Activated CD4-positive, alpha-beta memory T cell treated with anti-CD3 and anti-CD28 coated beads for 36 hours (primary cell): ENCODE data around the gene FBP2. TPM values are rescaled to one million over a fixed set of nuclear protein-coding genes. Genes with fewer than 3 reads are reported as not detected.
"Not testable (repeated sequence)": the region's sequence is repeated elsewhere in the genome, so short reads cannot be mapped to it uniquely, and the experiment has no call there.

Experiments used
- CTCF ChIA-PET: fragments of 350-600 bp; sonication (Branson Sonifier 250); formaldehyde crosslinking; loops from one replicate; lab custom pipeline; 2021; ENCODE audit warnings: antibody characterized with exemption, inconsistent platforms; lab: Charles Lee
- POLR2A ChIA-PET: fragments of 350-600 bp; sonication (Branson Sonifier 250); formaldehyde crosslinking; loops from one replicate; lab custom pipeline; 2021; ENCODE audit warnings: antibody characterized with exemption; lab: Charles Lee
- DNase-seq: peaks from one replicate; pipeline ENCODE4 v3.0.0-alpha.2; 2020
- H3K27ac Mint-ChIP-seq: one replicate; pipeline ENCODE4 v1.8.0; 2021; ENCODE audit warnings: mixed read lengths
- H3K27me3 Mint-ChIP-seq: one replicate; pipeline ENCODE4 v1.8.0; 2021; ENCODE audit warnings: mixed read lengths
- H3K36me3 Mint-ChIP-seq: one replicate; pipeline ENCODE4 v1.8.0; 2021; ENCODE audit warnings: mixed read lengths
- H3K4me1 Mint-ChIP-seq: one replicate; pipeline ENCODE4 v1.8.0; 2021; ENCODE audit warnings: low read depth, mixed read lengths
- H3K4me3 Mint-ChIP-seq: one replicate; pipeline ENCODE4 v1.8.0; 2021; ENCODE audit warnings: mild to moderate bottlenecking, mixed read lengths
- H3K9me3 Mint-ChIP-seq: one replicate; pipeline ENCODE4 v1.8.0; 2021; ENCODE audit warnings: mixed read lengths
- intact Hi-C: fragments of 100-400 bp; cut with micrococcal nuclease; formaldehyde crosslinking; loops from one replicate; pipeline ENCODE4 v1.15.1; 2023
- total RNA-seq, 2 experiments: library from RNA; stranded (reverse); gene quantifications; one replicate each; pipeline ENCODE4 v1.2.3, GENCODE V29; 2021

FBP2 gene
- total RNA-seq, 2 experiments from 2014 or later = not detected

DNA sequence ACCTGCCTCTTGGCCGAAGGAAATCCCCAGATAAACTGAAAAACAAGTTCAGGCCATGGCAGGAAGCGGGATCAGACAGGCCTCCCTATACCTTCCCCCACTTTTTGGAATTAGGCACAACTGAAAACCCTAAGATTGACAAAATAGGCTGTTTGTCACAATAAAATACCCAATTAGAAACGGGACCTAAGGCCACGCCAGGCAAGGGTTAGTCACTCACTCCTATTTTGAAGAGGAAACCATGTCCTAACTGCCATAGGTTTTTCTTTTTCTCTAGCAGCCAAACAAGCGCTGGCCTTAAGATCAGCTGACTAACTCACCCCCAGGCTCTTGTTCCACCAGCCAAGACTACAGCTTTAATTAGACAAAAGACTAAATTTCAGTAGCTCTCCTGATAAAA is 11.9 kb downstream of the FBP2 start:
- H3K4me3 Mint-ChIP-seq = no peak overlapping the region
- H3K36me3 Mint-ChIP-seq = no peaks in the 10 kb centered on the region
- CTCF ChIA-PET = no interaction called here
- H3K27me3 Mint-ChIP-seq = no peaks in the 10 kb centered on the region
- intact Hi-C loops = no loop called here
- no peak for DNase-seq
- no peaks in the 10 kb centered on the region for H3K9me3 Mint-ChIP-seq
- H3K4me1 Mint-ChIP-seq = peaks cover 15% of the 10 kb centered on the region
- no peak overlapping the region for H3K27ac Mint-ChIP-seq
- POLR2A ChIA-PET = no interaction called here

DNA sequence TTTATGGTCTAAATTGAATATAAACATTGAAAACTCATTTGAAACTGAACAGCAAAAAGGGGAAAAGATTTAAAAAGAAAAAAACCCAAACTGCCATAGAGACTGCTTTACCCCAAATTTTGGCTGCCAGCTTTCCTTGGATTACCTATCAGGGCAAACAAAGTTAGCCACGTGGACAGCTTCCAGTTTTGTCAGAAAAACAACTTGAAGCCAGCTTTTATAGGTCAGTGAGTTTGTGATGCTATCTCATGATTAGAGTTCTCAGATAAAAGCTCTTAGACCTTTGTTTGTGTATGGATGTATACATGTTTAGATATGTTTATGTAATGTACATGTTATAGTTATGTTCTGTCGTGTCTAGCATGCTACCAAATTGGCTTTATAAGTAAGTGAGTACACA is 16.1 kb downstream of the FBP2 start:
- no peaks in the 10 kb centered on the region for H3K4me1 Mint-ChIP-seq
- H3K9me3 Mint-ChIP-seq = no peaks in the 10 kb centered on the region
- no peak for DNase-seq
- ChIA-PET CTCF (interaction anchor here (0.6 kb wide), 1 partner anchor 840 kb away, joined by 5 read pairs; no protein-coding TSS in a partner anchor), POLR2A (no interaction called here)
- no peak overlapping the region for H3K27ac Mint-ChIP-seq
- H3K27me3 Mint-ChIP-seq = peaks cover 5% of the 10 kb centered on the region
- intact Hi-C loops = no loop called here
- H3K4me3 Mint-ChIP-seq = no peak overlapping the region
- H3K36me3 Mint-ChIP-seq = no peaks in the 10 kb centered on the region

DNA sequence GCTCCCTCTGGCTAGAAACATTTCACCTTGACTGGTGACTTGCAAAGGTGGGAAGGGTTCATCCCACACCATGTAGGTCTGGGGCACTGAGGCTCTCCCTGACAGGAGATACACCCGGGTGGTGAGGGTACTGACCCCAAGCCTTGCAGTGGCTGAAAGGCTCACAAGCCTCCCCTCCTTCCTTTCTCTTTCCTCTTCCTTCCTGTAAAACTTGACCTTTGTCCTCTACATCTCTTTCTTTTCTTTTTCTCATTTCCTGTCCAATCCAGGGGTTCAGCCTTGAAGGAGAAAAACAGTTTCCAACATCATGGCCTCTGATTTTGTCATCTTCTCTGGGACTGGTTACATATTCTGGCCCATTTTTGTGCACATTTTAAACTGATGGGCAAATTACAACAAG is 16.6 kb downstream of the FBP2 start:
- CTCF ChIA-PET = interaction anchor here (0.6 kb wide), 1 partner anchor 840 kb away, joined by 5 read pairs; no protein-coding TSS in a partner anchor
- Mint-ChIP-seq H3K36me3 (no peaks in the 10 kb centered on the region), H3K27ac (no peak overlapping the region), H3K9me3 (no peaks in the 10 kb centered on the region), H3K27me3 (peaks cover 6% of the 10 kb centered on the region), H3K4me1 (no peaks in the 10 kb centered on the region), H3K4me3 (no peak overlapping the region)
- POLR2A ChIA-PET = no interaction called here
- intact Hi-C loops = no loop called here
- no peak for DNase-seq

DNA sequence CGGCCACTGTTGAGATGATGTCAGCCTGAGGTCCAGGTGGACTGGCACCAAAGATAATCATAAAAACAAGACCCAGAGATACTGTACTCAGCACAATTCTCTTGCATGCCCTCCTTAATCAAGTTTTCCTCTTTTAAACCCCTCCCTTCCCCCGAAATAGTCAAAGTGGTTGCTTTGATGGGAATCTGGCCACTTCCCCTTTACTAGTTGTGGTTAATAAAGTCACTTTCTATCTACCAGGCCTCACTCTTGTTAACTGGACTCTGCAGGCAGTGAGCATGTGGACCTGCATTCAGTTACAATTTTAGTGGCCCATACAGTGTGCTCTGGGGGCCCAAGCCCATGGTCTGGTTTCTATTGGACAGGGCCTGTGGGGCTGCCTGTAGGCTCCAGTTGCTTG is 17.5 kb downstream of the FBP2 start:
- H3K4me3 Mint-ChIP-seq = no peak overlapping the region
- no peaks in the 10 kb centered on the region for H3K4me1 Mint-ChIP-seq
- no peaks in the 10 kb centered on the region for H3K36me3 Mint-ChIP-seq
- CTCF ChIA-PET = no interaction called here
- POLR2A ChIA-PET = no interaction called here
- no peak for DNase-seq
- H3K27ac Mint-ChIP-seq = no peak overlapping the region
- intact Hi-C loops = no loop called here
- peaks cover 6% of the 10 kb centered on the region for H3K27me3 Mint-ChIP-seq
- no peaks in the 10 kb centered on the region for H3K9me3 Mint-ChIP-seq

DNA sequence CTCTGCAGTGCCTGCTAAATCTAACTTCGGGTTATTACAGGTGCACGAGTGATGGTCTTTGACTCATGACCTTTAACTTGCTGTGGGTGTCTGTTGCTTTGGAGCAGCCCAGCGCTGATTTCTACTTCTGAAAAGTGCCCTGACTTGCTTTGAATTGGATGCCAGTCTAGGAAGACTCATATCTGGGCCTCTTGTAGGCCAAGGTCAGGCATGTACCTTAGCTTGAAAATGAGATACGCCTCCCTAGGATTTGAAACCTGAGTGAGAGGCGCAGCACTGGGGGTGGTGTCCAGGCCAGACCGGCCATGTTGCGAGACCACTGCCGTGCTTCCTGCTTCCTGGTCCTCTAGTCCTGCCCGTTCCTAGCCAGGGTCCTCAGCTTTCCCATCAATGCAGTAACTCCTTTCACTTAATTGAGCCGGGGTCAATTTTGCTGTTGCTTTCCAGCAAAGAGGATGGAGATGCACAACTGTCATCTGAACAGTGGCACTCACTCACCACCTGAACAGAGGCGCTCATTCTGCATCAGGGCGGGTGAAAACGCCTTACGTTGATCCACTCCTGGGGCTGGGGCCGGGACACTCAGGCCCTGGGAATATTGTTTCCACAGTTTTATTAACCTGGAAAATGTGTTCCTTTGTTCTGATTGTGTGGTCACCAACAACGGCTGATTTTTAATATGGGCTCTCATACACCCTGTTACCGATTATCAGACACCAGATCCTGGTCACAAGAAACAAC is 24.5 kb downstream of the FBP2 start:
- H3K4me3 Mint-ChIP-seq = no peak overlapping the region
- ChIA-PET POLR2A (no interaction called here), CTCF (interaction anchor here (0.6 kb wide), 1 partner anchor 508 kb away, joined by 3 read pairs; no protein-coding TSS in a partner anchor)
- no peak overlapping the region for H3K27ac Mint-ChIP-seq
- H3K36me3 Mint-ChIP-seq = no peaks in the 10 kb centered on the region
- H3K4me1 Mint-ChIP-seq = no peaks in the 10 kb centered on the region
- DNase-seq = no peak
- H3K9me3 Mint-ChIP-seq = peaks cover 3% of the 10 kb centered on the region
- intact Hi-C loops = no loop called here
- peaks cover 1% of the 10 kb centered on the region for H3K27me3 Mint-ChIP-seq

DNA sequence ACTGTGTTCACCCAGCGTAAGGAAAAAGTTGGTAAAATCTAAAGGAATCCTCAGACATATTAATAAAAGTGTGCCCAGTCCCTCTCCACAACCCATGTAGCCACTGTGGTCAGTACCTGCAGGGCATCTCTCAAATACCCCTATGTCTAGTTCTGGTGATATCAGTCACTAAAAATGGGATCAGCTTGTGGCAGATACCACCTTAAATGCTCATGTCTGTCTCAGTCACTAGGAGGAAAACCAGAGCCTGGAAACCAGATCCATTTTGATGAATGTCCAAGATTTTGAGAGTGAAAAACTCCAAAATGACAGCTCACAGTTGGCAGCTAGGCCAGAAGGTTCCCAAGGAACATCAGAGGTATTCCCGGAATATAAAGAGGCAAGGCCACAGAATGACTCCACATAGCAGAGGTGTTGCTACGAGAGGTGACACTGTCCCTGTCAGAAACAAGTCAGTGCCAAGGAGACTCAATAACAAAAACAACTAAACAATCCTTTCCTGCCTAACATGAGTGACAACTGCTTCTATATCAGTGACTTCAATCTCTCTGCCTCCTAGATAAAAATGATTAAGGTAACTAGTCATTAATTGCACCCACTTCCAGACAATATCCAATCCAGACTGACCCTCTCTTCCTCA is 25.3 kb downstream of the FBP2 start:
- intact Hi-C loops = no loop called here
- CTCF ChIA-PET = no interaction called here
- H3K36me3 Mint-ChIP-seq = no peaks in the 10 kb centered on the region
- no peak for DNase-seq
- no peak overlapping the region for H3K27ac Mint-ChIP-seq
- H3K27me3 Mint-ChIP-seq = peaks cover 1% of the 10 kb centered on the region
- peaks cover 5% of the 10 kb centered on the region for H3K9me3 Mint-ChIP-seq
- H3K4me3 Mint-ChIP-seq = no peak overlapping the region
- POLR2A ChIA-PET = no interaction called here
- no peaks in the 10 kb centered on the region for H3K4me1 Mint-ChIP-seq

DNA sequence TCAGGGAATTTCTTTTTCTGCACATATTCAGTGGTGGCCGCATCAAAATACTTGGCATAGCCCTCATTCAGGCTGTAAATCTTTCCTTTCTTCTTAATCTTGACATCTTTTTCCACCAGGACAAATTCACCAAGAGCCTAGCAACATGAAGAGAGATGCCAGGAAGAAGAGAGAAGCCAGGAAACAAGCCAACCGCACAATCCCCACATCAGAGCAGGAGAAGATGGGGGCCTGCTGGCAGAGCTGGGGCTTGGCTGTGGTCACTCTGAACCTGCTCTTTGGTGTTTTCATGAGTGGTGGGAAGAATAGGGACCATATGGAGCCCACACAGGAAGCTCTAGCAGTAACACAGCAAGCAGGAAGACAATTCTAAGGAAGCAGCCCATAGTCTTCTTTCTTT is 26.4 kb downstream of the FBP2 start:
- CTCF ChIA-PET = no interaction called here
- POLR2A ChIA-PET = no interaction called here
- Mint-ChIP-seq H3K9me3 (peaks cover 5% of the 10 kb centered on the region), H3K27me3 (peaks cover 2% of the 10 kb centered on the region), H3K36me3 (no peaks in the 10 kb centered on the region), H3K27ac (no peak overlapping the region), H3K4me3 (no peak overlapping the region), H3K4me1 (no peaks in the 10 kb centered on the region)
- no peak for DNase-seq
- intact Hi-C loops = no loop called here

DNA sequence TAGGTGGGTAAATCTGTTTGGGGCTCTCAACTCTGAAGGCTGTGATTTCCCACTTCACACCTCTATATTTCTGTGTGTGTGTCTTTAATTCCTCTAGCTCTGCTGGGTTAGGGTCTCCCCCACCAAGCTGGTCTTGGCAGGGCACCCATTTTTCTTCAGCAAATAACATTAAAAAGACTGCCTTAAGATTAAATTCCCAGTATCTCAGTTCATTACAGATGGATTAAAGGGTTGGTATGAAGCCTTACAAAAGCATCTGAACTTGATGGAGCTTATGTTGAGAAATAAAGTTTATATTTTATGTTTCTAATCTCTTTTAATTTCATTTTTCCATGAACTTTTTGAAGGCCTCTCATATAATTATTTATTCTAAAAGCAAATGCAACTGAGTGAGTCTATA is 27.1 kb downstream of the FBP2 start:
- Mint-ChIP-seq H3K27ac (no peak overlapping the region), H3K36me3 (no peaks in the 10 kb centered on the region), H3K9me3 (peaks cover 5% of the 10 kb centered on the region), H3K4me1 (no peaks in the 10 kb centered on the region), H3K4me3 (no peak overlapping the region), H3K27me3 (peaks cover 3% of the 10 kb centered on the region)
- ChIA-PET POLR2A (no interaction called here), CTCF (no interaction called here)
- intact Hi-C loops = no loop called here
- DNase-seq = no peak

DNA sequence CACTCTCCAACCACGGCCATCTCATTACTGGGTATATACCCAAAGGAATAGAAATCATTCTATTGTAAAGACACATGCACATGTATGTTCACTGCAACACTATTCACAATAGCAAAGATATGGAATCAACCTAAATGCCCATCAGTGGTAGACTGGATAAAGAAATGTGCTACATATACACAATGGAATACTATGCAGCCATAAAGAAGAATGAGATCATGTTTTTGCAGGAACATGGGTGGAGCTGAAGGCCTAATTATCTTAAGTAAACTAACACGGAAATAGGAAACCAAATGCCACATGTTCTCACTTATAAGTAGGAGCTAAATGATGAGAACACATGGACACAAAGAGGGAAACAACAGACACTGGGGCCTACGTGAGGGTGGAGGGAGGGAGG is 29.3 kb downstream of the FBP2 start:
- H3K27me3 Mint-ChIP-seq, DNase-seq, H3K4me1 Mint-ChIP-seq, intact Hi-C loops, H3K27ac Mint-ChIP-seq, H3K9me3 Mint-ChIP-seq, POLR2A ChIA-PET, H3K36me3 Mint-ChIP-seq, H3K4me3 Mint-ChIP-seq, CTCF ChIA-PET: not testable (repeated sequence)

DNA sequence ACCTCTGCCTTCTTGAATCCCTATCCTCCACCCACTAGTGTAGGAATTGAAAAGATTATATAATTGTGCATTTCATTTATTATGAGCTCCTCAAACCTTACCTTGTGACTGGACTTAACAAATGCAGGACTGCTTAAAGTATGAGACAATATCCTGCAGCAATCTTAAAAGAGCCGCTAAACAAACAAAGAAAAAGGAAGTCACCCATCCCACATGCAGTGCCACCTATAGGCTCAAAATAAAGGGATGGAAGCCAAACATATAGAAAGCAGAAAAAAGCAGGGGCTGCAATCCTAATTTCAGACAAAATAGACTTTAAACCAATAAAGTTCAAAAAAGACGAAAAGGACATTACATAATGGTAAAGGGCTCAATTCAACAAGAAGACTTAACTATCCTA is 30.1 kb downstream of the FBP2 start:
- DNase-seq = no peak
- Mint-ChIP-seq H3K4me3 (no peak overlapping the region), H3K27ac (no peak overlapping the region), H3K4me1 (no peaks in the 10 kb centered on the region), H3K36me3 (no peaks in the 10 kb centered on the region), H3K27me3 (peaks cover 3% of the 10 kb centered on the region), H3K9me3 (peaks cover 5% of the 10 kb centered on the region)
- intact Hi-C loops = no loop called here
- CTCF ChIA-PET = no interaction called here
- POLR2A ChIA-PET = no interaction called here

DNA sequence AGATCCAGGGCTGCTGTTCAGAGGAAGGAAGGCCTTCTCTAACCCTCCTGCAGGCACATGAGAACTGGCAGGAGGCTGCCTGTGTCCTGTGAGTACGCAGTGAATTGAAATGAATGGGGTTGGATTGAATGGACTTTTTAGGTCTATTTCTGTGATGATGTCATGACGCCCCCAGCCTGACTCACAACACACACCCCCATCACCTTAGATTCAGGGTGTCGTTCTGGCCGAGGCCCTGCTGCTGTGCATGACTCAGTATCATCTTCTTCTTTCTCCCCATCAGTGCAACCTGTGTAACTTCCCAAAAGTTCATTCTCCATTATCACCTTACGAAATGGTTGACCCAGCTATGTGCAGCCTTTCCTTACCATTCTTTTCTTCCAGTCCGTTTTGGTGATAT is 33.4 kb downstream of the FBP2 start:
- H3K4me3 Mint-ChIP-seq = no peak overlapping the region
- CTCF ChIA-PET = no interaction called here
- DNase-seq = peak; percentile 24

DNA sequence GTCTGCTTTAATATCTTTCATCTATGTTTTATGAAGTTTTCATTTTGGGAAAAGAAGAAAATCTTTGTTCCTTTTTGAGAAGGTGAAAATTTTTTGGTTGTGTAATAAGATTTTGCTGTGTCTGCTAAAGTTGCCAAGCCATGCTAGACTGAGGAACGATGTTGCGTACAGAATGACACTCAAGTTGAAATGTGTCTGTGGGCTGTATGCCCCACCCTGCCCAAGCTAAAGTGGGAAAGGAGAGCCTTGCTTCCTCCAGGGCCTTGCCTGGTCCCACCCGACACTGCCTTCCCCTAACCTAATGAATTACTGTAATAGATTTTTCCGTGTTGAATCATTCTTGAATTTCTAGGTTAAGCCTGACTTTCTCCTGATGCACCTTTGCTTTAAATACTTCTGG is 36.2 kb downstream of the FBP2 start:
- Mint-ChIP-seq H3K4me1 (no peaks in the 10 kb centered on the region), H3K36me3 (no peaks in the 10 kb centered on the region), H3K4me3 (no peak overlapping the region), H3K9me3 (no peaks in the 10 kb centered on the region), H3K27me3 (peaks cover 4% of the 10 kb centered on the region), H3K27ac (no peak overlapping the region)
- intact Hi-C loops = no loop called here
- ChIA-PET CTCF (no interaction called here), POLR2A (no interaction called here)
- DNase-seq = no peak

More for the DNA sequence above, 33.4 kb downstream of the FBP2 start:
- Mint-ChIP-seq H3K36me3 (no peaks in the 10 kb centered on the region), H3K27me3 (peaks cover 5% of the 10 kb centered on the region), H3K9me3 (peaks cover 5% of the 10 kb centered on the region), H3K27ac (no peak overlapping the region), H3K4me1 (no peaks in the 10 kb centered on the region)
- intact Hi-C loops = no loop called here
- POLR2A ChIA-PET = no interaction called here
